Left colon (tissue), 2 donors: ENCODE data around the gene RAD51B. TPM values are rescaled to one million over a fixed set of nuclear protein-coding genes. Genes with fewer than 3 reads are reported as not detected.

ENCODE experiments used
- ATAC-seq: fragments of 200-7000 bp; cut with Tn5 transposase; one replicate; pipeline ENCODE4 v1.9.1; 2020; ENCODE audit warnings: mild to moderate bottlenecking, moderate library complexity
- DNase-seq, 2 donors: peaks; one replicate each; pipeline ENCODE4 v3.0.0-alpha.2; 2020
- intact Hi-C, 2 donors: fragments of 100-400 bp; cut with DNase I in 1 of 2; cut with micrococcal nuclease in 1 of 2; formaldehyde crosslinking; loops; one replicate each; pipeline versions ENCODE4 v1.11.2 to v1.14.0; 2022; cut with DNase I, micrococcal nuclease
- total RNA-seq, 2 donors: library from RNA; stranded (reverse); fragmentation: NEBNext Ultra II Directional; extraction: Animal tissue kit (Norgen Biotek cat#: 25700); gene quantifications; one replicate each; pipeline ENCODE4 v1.2.1, GENCODE V29; 2021
- donor health status: DM: no; HTN: no; CAD: no.
- donor health status: DM: yes; HTN: yes; CAD: no.

The RAD51B gene
- total RNA-seq, 2 donors from 2014 or later = 13.7 to 16.8 TPM

DNA sequence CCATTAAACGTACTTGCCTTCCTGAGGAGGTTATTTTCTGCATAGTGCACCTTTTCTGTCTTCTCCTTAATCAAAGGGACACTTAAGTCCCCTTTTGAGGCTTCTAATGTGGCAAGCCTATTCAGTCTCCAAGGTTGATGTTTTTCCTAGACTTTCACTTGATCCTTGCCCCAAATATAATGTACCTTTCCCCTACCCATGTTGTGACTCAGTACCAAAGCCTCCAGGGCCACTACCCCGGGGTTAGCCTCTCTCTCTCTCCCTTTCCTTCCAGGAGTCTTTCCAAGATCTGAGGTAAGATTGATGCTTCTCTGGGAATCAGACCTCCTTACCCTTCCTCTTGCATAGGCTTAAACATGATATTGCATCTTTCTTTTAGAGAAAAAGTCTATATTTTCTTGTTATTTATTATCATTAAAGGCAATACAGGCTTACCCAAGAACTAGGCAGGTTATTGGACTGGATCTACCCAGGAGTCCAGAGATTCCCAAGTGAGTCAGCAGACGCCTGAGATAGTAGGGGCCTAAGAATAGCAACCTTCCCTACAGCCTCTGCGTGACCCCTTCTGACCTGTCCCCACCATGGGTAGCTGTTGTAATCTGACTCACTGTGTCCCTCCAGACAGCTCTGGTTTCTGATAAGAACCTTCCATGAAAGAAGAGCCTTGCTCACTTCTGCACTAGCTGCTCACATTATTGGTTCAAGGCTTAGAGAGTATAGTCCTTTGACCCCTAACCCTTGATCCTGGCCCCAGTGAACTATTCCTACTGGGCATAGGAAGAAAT lies 800.4 kb downstream of the RAD51B start:
- intact Hi-C loops = no loop called here
- ATAC-seq (no peak), DNase-seq (no peak)

DNA sequence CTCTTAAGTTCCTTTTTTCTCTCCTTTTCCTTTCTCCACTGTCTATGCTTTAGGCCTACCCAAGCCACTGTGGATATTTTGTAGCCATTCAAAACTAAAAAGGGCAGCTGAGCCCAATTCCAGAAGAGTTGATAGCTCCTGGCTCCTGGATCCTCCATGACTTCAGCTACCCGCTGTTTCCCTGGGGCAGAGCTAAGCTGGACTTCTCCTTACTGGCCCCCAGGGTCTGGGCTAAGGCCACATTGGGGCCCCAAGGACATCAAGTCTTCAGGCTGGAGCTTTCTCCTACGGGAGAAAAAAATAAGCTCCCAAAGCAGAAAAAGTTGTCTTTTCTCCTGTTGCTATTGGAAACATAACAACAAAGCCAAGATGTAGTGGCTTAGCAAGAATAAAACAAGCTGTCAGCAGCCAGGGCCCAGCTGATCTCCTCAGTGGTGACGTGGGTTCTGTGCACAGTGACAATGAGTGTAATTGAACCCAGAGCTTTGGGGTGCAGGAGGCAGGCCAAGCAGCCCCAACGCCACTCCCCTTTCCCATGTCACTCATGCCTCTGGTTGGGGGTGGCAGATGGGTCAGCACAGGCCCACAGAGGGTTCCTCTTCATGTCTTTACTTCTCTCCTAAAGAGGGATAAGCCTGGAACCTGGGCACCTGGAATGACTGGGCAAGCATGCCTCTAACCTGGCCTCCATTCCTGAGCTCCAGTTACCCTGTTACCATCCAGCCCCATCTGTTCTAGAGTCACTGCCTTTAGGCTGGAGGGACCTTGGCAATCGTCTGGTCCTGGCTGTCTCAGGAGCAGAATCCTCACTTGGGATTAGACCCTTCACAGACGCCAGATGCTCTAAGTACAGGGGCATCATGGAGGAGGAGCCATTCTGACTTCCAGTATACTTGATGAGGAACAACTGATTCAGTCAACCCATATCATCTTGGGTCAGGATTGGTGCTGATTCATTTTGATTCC lies 802.1 kb downstream of the RAD51B start:
- ATAC-seq (no peak), DNase-seq (no peak)
- intact Hi-C loops = no loop called here

- intact Hi-C loops = no loop called here
- ATAC-seq (no peak), DNase-seq (no peak)
Measured at GRCh38 chr14:68622856-68623255, 803.3 kb downstream of the RAD51B start.

DNA sequence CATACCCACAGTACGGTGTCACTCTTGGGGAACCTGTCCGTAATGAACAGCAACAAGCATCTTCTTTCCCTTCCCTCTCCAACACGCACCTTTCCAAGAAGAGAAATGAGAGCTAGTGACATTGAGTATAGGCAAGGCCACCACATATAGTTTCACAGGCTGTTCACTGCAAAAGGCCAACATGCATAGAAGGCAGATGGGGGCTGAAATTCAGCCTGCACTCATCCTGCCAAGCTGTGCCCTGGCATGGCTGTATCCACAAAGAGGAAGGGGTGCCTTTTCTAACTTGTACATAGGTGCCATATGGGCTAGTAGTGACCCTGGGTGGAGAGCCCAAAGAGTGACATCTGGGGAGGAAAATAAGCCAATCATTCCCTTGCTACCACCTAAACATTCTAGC lies 803.7 kb downstream of the RAD51B start:
- ATAC-seq (no peak), DNase-seq (no peak)
- intact Hi-C loops = no loop called here

DNA sequence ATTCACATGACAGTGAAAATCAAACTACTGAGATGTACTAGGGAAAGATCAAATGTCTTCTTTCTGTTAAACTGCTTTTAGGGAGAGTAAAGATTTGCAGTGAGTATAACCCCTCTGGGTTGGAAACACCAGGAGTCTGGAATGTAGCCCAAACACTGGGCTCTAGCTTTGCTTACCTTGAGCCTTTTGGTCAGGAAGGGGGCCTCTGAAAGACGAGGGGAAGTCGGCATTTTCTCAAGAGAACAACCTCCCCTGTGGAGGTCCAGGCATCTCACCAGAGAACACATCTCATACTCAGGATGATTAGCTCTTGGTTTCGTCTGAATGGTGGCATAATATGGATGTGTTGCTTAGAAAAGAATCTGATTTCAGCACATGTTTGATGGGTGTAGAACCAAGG lies 804.2 kb downstream of the RAD51B start:
- intact Hi-C loops = no loop called here
- ATAC-seq = no peak
- no peak for DNase-seq

GRCh38 chr14:68624541-68625220 lies 805.1 kb downstream of the RAD51B start:
- intact Hi-C loops = no loop called here
- ATAC-seq (no peak), DNase-seq (no peak)

- no peak for DNase-seq
- intact Hi-C loops = no loop called here
- ATAC-seq = no peak
Measured at GRCh38 chr14:68625366-68626090, 805.9 kb downstream of the RAD51B start.

DNA sequence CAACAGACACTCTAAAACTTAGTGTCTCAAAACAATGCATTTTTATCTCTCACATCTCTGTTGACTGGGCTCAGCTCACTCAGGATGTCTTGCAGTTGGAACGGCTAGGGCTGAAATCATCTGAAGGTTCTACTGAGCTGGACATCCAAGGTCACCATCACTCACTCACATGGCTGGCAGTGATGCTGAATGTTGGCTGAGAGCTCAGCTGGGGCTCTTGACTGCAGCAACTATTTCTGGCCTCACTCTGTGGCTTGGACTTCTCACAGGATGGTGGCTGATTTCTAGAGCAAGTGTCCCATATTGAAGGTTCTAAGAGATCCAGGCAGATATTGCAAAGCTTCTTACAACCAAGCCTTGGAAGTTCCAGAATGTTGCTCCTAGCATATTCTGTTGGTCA lies 806.8 kb downstream of the RAD51B start:
- no peak for ATAC-seq
- intact Hi-C loops = no loop called here
- no peak for DNase-seq

DNA sequence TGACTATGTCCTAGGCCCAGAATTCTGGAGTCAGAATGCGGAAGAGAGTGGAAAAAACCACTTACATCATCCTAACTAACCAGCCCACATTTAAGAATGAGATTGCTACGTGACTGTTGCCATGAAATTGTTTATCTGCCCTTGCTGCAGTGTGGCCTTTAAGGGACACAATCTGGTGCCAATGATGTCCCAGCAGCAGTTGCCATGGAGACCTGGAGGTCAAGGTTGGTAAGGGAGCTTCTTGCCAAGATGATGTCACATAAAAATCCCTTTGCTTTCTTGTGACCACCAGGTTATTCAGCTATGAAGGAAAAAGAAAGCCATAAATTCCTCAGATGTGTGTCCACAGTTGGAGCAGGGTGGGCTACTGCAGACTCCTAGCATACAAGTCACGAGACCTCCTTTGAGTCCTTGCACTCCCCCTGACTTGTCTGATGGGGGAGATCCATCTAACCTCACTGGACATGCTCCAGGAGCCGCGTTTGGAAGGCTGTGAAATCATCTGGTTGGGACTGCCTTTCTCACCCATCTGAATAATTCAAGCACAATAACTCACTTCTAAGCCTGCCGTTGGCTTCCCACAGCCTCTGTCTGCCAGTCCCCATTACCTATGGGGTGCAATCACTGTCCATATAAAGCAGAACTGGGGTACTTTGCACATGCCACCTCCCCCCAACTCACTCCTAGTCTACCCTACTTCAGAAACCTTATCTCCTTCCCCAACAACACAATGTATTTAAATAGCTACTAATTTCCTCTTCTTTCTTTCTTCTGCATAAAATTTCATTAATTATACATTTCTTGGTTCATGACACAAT lies 807.7 kb downstream of the RAD51B start:
- ATAC-seq (no peak), DNase-seq (no peak)
- intact Hi-C loops = no loop called here

DNA sequence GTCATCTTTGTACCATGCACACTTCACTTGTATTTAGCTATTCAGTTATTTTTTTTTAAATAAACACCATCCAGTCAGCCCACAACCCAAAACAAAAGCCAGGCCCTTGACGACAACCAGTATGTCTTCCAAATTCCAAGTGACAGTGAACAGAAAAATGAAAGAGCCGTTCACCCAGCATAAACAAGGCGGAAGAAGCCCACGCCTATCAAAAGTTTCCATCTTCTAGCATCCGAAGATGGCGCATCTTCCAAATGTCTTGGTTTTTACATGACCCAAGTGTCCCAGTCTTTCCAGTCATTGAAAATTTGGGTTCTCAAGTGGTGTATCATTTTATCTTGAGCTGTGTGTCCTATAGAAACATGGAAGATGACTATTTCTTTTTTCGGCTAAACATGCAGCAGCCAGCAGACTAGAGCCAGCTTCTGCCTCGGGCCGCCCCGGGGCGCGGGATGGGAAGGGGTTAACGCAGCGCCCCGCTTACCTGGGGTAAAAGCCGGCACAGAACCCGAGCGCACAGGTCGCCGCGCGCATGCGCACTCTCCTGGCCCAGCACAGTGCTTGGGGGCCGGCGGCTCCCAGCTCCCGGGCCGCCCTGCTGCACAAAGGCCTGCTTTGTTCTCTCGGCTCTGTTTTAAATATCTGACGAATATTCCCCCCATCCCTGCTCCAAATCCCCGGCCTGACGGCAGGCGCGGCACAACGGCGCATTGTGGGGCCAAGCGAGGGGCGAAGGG lies 808.5 kb downstream of the RAD51B start:
- DNase-seq (peak; percentile 58 to 84), ATAC-seq (peak; percentile 83)
- intact Hi-C loops = no loop called here

DNA sequence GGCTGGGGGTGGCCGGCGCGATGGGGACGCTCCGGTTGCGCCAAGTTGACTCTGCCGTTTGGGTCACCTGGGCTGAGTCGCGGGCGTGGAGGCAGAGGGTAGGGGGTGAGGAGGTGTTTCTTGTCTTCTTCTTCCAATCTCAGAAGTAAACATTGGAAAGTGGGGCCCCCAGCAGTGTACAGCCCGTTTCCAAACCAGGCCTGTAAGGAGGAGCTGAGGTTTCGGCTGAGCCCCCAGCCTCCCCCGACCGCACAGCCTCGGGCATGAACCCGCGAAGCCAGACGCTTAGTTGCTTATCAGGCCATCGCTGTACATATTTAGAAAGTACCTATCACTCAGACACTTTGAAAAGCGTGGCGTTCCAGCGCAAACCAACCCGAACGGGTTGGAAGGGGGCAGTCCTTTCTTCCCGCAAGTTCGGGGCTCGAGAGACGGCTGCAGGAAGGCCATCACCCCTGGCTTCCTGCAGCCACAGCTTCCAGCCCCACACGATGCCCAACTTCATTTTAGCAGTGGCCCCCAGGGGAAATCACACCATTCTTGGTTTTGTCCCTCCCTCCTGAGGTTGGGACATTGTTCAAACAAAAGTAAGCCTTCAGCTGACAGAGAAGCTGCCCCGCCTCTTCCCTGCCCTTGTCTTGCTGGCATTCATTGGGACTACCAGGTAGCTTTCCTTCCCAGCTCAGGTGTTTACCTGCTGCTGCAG lies 809.2 kb downstream of the RAD51B start:
- intact Hi-C loops = no loop called here
- peak; percentile 64 to 66 for DNase-seq

GRCh38 chr14:68630081-68630571 lies 810.5 kb downstream of the RAD51B start:
- ATAC-seq (no peak), DNase-seq (no peak)
- intact Hi-C loops = no loop called here

More for the DNA sequence above, 809.2 kb downstream of the RAD51B start:
- peak; percentile 90 for ATAC-seq

DNA sequence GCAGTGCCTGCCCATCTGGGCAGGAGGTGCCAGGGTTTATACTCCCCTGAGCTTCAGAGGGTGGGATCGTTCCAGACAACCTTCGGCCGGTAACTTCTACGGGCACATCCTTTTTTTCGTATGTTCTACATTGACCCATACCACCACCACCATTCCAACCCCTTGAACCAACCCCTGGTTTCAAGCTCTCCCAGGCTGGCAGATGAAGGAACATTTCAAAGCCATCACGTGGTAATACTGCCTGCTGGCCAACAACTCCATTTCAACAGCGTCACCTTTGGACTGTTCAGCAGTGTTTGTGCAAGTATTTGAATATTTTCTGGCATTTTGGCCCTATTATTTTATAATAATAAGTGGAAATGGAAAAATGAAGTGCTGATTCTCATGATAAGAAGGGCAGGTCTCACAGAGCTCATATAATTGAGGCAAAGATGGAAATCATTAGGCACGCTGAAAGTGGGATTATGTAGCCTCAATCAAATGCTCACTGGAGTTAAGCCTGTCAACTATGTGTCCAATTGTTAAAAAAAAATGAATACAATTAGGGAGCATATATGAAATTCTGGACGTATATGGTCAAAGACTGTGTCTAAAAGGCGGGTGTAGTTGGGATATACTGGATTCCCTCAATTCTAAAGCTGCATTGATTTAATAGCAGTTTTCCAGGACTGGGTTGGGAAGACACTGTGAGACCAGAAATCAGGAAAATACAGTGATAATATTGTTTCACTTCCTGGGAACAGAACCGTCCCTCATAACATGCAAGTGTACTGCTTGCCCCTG lies 811.2 kb downstream of the RAD51B start:
- intact Hi-C loops = no loop called here
- ATAC-seq = no peak
- DNase-seq = no peak

GRCh38 chr14:68631394-68632053 lies 811.9 kb downstream of the RAD51B start:
- intact Hi-C loops = no loop called here
- no peak for ATAC-seq
- no peak for DNase-seq
